Spleen (tissue), 11 donors: ENCODE data around the gene LRRC74B. TPM values are rescaled to one million over a fixed set of nuclear protein-coding genes. Genes with fewer than 3 reads are reported as not detected.

Experiments
- DNase-seq: peaks from one replicate; pipeline ENCODE4 v3.0.0-alpha.2; 2020
- H3K27ac ChIP-seq, 8 donors: fragments of 200-600 bp; sonication (generic) in 7 of 8; 1 replicate in 4 of 8; 2 replicates in 4 of 8; pipeline versions ENCODE4 v1.5.0 to v1.8.0; 2016 to 2021; ENCODE audit warnings: inconsistent platforms in 4 of 8, mild to moderate bottlenecking in 4 of 8, moderate library complexity in 1 of 8
- H3K27me3 ChIP-seq, 7 donors: fragments of 200-600 bp; sonication (generic) in 6 of 7; replicated peaks in 1 of 7; 1 replicate in 4 of 7; 2 replicates in 3 of 7; pipeline versions ENCODE4 v1.5.0 to v1.8.0; 2016 to 2021; ENCODE audit warnings: inconsistent platforms in 3 of 7, mild to moderate bottlenecking in 1 of 7
- H3K36me3 ChIP-seq, 6 donors: fragments of 200-600 bp; sonication (generic) in 5 of 6; 1 replicate in 4 of 6; 2 replicates in 2 of 6; pipeline versions ENCODE4 v1.5.0 to v1.8.0; 2016 to 2021; ENCODE audit warnings: inconsistent platforms in 2 of 6
- H3K4me1 ChIP-seq, 6 donors: fragments of 200-600 bp; sonication (generic) in 5 of 6; 1 replicate in 3 of 6; 2 replicates in 3 of 6; pipeline versions ENCODE4 v1.5.0 to v1.8.0; 2016 to 2021; ENCODE audit warnings: inconsistent platforms in 3 of 6
- H3K4me3 ChIP-seq, 8 donors: fragments of 200-600 bp; sonication (generic) in 7 of 8; 1 replicate in 4 of 8; 2 replicates in 4 of 8; pipeline versions ENCODE4 v1.5.0 to v1.8.0; 2016 to 2021; ENCODE audit warnings: inconsistent platforms in 4 of 8, mild to moderate bottlenecking in 4 of 8, moderate library complexity in 2 of 8
- H3K9me3 ChIP-seq, 8 donors: fragments of 200-600 bp; sonication (generic) in 7 of 8; 1 replicate in 4 of 8; 2 replicates in 4 of 8; pipeline versions ENCODE4 v1.5.0 to v1.8.0; 2016 to 2021; ENCODE audit warnings: inconsistent platforms in 4 of 8
- POLR2A ChIP-seq, 3 donors: fragments of 450-650 bp; IDR thresholded peaks; one replicate each; pipeline ENCODE4 v1.5.1; 2017; ENCODE audit warnings: antibody characterized with exemption in 3 of 3, mild to moderate bottlenecking in 1 of 3
- POLR2AphosphoS5 ChIP-seq, 3 donors: sonication (generic); formaldehyde crosslinking; IDR thresholded peaks; one replicate each; pipeline ENCODE4 v1.5.1; 2017; ENCODE audit warnings: antibody characterized with exemption in 3 of 3
- WGBS, 5 donors: extraction: QIAGEN DNeasy Blood & Tissue Kit in 3 of 5; methylation state at CpG; one replicate each; pipeline versions ENCODE4 v1.1.5 to v1.1.7; 2013 to 2018; 5-methylcytosine and 5-hydroxymethylcytosine counted together
- intact Hi-C: fragments of 100-400 bp; cut with DNase I; formaldehyde crosslinking; loops from one replicate; pipeline ENCODE4 v1.15.0; 2023; ENCODE audit warnings: low total_unique reads
- polyA plus RNA-seq, 3 donors: library from polyadenylated mRNA; stranded (reverse); fragments of 200-250 nt; gene quantifications; one replicate each; pipeline ENCODE4 v1.2.1, GENCODE V29; 2013
- total RNA-seq, 7 donors: library from RNA; depleted of rRNA in 3 of 7; stranded (reverse); fragments of >200 nt in 3 of 7; fragmentation: NEBNext Ultra II Directional in 4 of 7; extraction: Animal tissue kit (Norgen Biotek cat#: 25700) in 4 of 7; gene quantifications; one replicate each; pipeline versions ENCODE4 v1.1.0 to v1.2.1, GENCODE V29; 2016 to 2021
- TF ChIP-seq, protein P1 (sequence below), 11 experiments: fragments of 200-600 bp in 7 of 11; fragments of 450-650 bp in 4 of 11; sonication (generic) in 4 of 11; IDR thresholded peaks in 8 of 11; conservative IDR thresholded peaks in 3 of 11; 1 replicate in 7 of 11; 2 replicates in 4 of 11; pipeline versions ENCODE4 v1.4.0 to v1.8.0; 2016 to 2021; ENCODE audit warnings: antibody characterized with exemption in 11 of 11, inconsistent platforms in 4 of 11, mild to moderate bottlenecking in 1 of 11
- donor health status: healthy with polysubstance abuse.
- donor health status: DM: no; HTN: no; CAD: no; lungs with moderate emphysema.
- donor health status: DM: no; HTN: no; CAD: no.
- donor health status: Bipolar disorder and iron deficiency.
- donor health status: healthy.
- donor health status: DM: no; HTN: no; CAD: no.
- donor health status: DM: yes; HTN: yes; CAD: no.

LRRC74B gene
- total and polyA plus RNA-seq, 10 donors = 0.03 TPM; not detected in 9

DNA sequence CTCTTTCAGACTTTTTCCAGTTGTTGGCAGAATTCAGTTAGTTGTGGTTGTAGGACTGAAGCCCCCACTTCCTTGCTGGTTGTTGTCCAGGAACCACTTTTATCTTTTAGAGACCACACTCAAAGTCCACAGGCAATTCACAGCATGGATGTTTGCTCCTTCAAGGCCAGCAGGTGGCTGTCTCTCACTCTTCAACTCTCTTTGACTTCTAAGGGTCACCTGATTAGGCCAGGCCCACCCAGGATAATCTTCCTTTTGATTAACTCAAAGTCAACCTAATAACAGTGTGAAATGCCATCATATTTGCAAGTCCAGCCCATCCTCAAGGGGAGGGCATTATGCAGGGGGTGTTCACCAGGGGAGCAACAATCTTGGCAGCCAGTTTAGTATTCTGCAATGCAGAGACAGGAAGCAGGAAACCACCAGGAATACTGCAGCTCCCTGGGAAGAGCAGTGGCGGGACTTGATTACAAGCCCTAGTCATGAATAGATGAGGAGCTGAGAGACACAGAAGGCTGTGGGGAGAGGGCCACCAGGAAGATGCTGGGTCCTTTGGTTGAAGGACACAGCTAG lies 52.4 kb downstream of the LRRC74B start:
- intact Hi-C loops = no loop called here
- H3K27me3 ChIP-seq = peaks cover 0 to 9% (median 0%) of the 10 kb centered on the region in 7 donors
- no peak overlapping the region for H3K27ac ChIP-seq
- H3K36me3 ChIP-seq = no peaks in the 10 kb centered on the region
- no peaks in the 10 kb centered on the region for H3K9me3 ChIP-seq
- no peak overlapping the region for H3K4me3 ChIP-seq
- DNase-seq = no peak
- peaks cover 0 to 7% (median 7%) of the 10 kb centered on the region in 6 donors for H3K4me1 ChIP-seq
- TF ChIP-seq, protein P1, sequence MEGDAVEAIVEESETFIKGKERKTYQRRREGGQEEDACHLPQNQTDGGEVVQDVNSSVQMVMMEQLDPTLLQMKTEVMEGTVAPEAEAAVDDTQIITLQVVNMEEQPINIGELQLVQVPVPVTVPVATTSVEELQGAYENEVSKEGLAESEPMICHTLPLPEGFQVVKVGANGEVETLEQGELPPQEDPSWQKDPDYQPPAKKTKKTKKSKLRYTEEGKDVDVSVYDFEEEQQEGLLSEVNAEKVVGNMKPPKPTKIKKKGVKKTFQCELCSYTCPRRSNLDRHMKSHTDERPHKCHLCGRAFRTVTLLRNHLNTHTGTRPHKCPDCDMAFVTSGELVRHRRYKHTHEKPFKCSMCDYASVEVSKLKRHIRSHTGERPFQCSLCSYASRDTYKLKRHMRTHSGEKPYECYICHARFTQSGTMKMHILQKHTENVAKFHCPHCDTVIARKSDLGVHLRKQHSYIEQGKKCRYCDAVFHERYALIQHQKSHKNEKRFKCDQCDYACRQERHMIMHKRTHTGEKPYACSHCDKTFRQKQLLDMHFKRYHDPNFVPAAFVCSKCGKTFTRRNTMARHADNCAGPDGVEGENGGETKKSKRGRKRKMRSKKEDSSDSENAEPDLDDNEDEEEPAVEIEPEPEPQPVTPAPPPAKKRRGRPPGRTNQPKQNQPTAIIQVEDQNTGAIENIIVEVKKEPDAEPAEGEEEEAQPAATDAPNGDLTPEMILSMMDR (IDR thresholded peaks at IDR 0.05 in 8 of 11, conservative IDR thresholded peaks at IDR 0.05 in 3 of 11) = no peak
- TF ChIP-seq POLR2AphosphoS5 (IDR thresholded peaks at IDR 0.05) (no peak), POLR2A (IDR thresholded peaks at IDR 0.05) (no peak)
- WGBS, 5 donors = 51 to 75% (median 65%) methylated on average over 1 of the region's 1 CpG

DNA sequence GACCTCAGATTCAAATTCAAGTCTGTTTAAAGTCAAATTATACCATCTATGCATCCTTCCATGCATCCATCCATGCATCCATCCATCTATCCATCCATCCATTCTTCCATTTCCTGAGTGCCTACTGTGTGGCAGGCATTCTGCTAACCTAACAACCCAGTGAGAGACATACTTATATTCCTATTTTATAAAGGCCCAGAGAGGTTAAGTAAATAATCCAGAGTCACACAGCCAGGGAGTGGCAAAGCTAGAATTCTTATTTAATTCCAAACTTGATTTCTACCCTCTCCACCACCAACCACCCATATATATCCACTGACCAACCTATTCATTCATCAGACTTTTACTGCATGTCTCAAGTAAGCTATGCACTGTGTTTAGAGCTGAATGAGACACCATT lies 53.8 kb downstream of the LRRC74B start:
- Histone ChIP-seq H3K4me3 (no peak overlapping the region), H3K9me3 (no peaks in the 10 kb centered on the region), H3K36me3 (no peaks in the 10 kb centered on the region), H3K27ac (no peak overlapping the region), H3K27me3 (peaks cover 0 to 9% (median 0%) of the 10 kb centered on the region in 7 donors), H3K4me1 (peaks cover 0 to 7% (median 7%) of the 10 kb centered on the region in 6 donors)
- TF ChIP-seq POLR2AphosphoS5 (IDR thresholded peaks at IDR 0.05) (no peak), POLR2A (IDR thresholded peaks at IDR 0.05) (no peak)
- TF ChIP-seq, protein P1 (IDR thresholded peaks at IDR 0.05 in 8 of 11, conservative IDR thresholded peaks at IDR 0.05 in 3 of 11) = no peak
- no peak for DNase-seq
- intact Hi-C loops = no loop called here

DNA sequence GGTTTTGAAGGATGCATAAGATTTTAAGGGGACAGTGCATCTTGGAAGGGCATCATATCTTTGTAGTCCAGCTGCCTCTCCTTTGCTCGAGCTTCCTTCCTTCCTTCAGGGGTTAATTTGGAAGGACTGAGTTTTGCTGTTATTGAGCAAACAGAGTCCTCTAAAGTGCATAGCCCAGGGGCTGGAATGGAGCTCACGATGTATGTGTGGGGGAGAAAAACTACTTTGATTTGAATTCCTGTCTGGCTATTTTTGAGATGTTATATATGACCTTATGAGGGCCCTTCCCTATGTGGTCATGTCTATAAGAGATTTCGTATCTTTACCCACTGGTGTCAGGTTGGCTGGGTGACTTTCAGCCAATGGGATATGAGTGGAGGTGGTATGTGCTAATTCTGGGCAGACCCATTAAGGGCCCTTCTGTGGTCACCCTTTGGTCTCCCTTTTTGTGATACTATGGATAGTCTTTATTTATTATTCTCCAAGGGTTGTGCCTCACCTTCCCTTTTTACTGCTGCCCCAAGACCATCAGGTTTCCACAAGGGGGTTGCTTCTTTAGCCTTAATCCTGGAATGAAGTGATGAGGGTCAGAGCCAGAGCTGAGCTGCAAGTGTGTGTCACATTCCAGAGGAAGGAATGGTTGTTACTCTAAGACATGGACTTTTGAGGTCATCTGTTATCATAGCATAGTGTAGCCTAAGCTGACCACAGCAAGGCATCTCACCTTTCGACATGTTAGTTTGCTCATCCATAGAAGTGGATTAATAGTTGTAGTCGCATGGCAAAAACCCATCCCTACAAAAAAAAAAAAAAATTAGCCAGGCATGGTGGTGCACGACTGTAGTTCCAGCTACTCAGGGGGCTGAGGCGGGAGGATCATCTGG lies 54.6 kb downstream of the LRRC74B start:
- no peak overlapping the region for H3K4me3 ChIP-seq
- 69 to 84% (median 77%) methylated on average over 7 of the region's 7 CpGs for WGBS, 5 donors
- H3K36me3 ChIP-seq = no peaks in the 10 kb centered on the region
- no peak overlapping the region for H3K27ac ChIP-seq
- H3K9me3 ChIP-seq = no peaks in the 10 kb centered on the region
- peaks cover 0 to 7% (median 7%) of the 10 kb centered on the region in 6 donors for H3K4me1 ChIP-seq
- no peak for DNase-seq
- no peak for TF ChIP-seq POLR2AphosphoS5 (IDR thresholded peaks at IDR 0.05)
- TF ChIP-seq POLR2A (IDR thresholded peaks at IDR 0.05) = no peak
- TF ChIP-seq, protein P1 (IDR thresholded peaks at IDR 0.05 in 8 of 11, conservative IDR thresholded peaks at IDR 0.05 in 3 of 11) = no peak
- H3K27me3 ChIP-seq = peaks cover 0 to 9% (median 0%) of the 10 kb centered on the region in 7 donors
- intact Hi-C loops = no loop called here
